ENCODE data around the gene CDH4.
A peak's percentile ranks its signal among the peaks of the same experiment; 100 is the strongest.

The CDH4 gene

DNA sequence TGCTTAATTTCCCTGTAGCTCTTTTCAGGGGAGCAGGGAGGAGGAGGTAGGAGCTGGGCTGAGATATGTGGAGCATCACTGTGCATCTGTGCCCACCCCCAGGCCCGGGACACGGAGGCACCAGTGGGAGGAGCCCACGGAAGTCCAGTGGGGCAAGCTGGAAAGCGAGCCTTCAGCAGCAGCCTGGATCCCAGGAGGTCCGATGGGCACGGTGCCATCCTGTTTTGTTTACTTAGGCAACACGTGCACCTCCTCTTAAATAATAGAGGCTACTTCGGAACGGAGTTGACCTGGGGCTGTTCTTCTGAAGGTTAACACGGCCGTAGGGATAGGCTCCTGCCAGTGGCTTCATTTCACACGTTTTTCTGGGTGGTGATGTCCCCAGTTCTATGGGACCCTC lies 51.6 kb downstream of the CDH4 start:
- no peaks in the 10 kb centered on the region for H3K27me3 ChIP-seq (ENCODE audit: control insufficient read depth, insufficient read depth, low read length)
- peaks cover 8% of the 10 kb centered on the region for H3K36me3 ChIP-seq (ENCODE audit: insufficient read depth, low read length)
- H3K9me3 ChIP-seq (replicated peaks; ENCODE audit: low read length): no peaks in the 10 kb centered on the region
- H3K9ac ChIP-seq (ENCODE audit: low read depth, low read length): no peak overlapping the region
- no peak overlapping the region for H3K4me2 ChIP-seq (ENCODE audit: low read length)
- H3K4me3 ChIP-seq (ENCODE audit: low read length): no peak overlapping the region
- H3K4me1 ChIP-seq (ENCODE audit: control insufficient read depth, insufficient read depth, low read length): peaks cover 6% of the 10 kb centered on the region

DNA sequence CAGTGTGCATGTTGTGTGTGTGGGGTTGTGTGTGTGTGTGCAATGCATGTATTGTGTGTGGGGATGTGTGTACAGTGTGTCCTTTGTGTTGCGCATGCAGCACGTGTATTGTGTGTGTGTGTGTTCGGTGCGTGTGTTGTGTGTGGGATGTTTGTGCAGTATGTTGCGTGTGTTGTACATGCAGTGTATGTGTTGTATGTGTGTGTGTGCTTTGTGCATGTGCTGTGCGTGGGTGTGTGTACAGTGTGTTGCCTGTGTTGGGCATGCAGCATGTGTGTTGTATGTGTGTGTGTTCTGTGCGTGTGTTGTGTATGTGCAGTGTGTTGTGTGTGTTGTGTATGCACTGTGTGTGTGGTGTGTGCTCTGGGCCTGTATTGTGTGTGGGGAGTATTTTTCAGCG lies 52.7 kb downstream of the CDH4 start:
- Histone ChIP-seq H3K36me3 (ENCODE audit: insufficient read depth, low read length) (peaks cover 5% of the 10 kb centered on the region), H3K9ac (ENCODE audit: low read depth, low read length) (no peak overlapping the region), H3K4me3 (ENCODE audit: low read length) (no peak overlapping the region), H3K27me3 (ENCODE audit: control insufficient read depth, insufficient read depth, low read length) (no peaks in the 10 kb centered on the region), H3K4me2 (ENCODE audit: low read length) (no peak overlapping the region), H3K9me3 (replicated peaks; ENCODE audit: low read length) (no peaks in the 10 kb centered on the region), H3K4me1 (ENCODE audit: control insufficient read depth, insufficient read depth, low read length) (peaks cover 6% of the 10 kb centered on the region)

DNA sequence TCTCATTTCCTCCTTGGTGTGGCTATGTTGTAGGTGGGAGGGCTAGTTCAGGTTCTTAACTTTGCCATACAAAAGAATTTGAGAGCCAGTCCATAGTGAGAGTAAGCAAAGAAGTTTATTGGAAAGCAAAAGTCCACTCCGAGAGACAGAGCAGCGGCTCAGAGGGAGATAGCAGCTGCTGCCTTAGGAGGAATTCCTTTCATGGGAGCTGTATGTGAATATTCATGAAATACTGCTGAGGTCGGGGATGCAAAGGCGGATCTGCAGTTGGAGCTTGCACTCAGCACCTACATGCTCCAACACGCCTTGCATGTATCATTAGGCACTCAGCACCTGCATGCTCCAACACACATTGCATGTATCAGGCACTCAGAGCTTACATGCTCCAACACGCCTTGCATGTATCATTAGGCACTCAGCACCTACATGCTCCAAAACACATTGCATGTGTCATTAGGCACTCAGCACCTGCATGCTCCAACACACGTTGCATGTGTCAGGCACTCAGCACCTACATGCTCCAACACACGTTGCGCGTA lies 54.9 kb downstream of the CDH4 start:
- Histone ChIP-seq H3K4me1 (ENCODE audit: control insufficient read depth, insufficient read depth, low read length) (peaks cover 21% of the 10 kb centered on the region), H3K9me3 (replicated peaks; ENCODE audit: low read length) (no peaks in the 10 kb centered on the region), H3K36me3 (ENCODE audit: insufficient read depth, low read length) (peaks cover 5% of the 10 kb centered on the region), H3K4me2 (ENCODE audit: low read length) (no peak overlapping the region), H3K9ac (ENCODE audit: low read depth, low read length) (no peak overlapping the region), H3K27me3 (ENCODE audit: control insufficient read depth, insufficient read depth, low read length) (no peaks in the 10 kb centered on the region), H3K4me3 (ENCODE audit: low read length) (no peak overlapping the region)

DNA sequence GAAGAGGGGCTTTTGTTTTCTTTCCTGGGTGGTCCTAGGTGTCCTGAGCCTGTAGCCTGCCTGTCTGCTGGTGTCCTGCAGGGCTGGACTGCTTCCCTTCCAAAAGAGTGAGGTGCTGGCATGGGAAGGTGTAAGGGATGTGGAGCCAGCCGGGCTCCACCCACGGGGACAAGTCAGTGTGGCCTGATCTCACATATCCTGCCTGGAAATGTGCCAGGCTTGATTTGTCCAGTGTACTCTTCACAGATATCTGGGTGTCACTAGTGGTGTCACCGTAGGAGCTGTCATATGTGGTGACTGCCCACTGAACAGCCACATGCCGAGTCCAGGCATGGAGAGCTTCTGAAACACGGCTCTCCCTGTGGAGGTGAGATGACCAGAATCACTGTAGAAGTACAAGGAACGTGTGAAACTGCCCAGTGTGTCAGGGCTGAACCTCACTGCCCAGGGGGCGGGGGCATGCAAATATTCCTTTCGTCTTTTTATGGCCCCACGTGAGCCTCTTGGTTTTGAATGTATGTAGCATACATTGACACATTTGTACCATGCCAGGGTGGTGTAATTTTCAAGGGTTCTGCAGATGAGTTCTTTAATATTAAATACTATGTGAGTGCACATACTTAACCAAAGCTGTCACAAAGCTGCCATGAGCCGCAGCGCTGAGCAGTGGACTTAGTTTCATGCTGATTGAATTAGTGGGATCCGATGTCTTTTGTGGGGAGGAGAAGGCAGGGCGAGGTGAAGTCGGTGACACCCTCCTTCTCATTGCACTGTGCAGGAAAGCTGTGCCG lies 55.8 kb downstream of the CDH4 start:
- Histone ChIP-seq H3K4me2 (ENCODE audit: low read length) (no peak overlapping the region), H3K9me3 (replicated peaks; ENCODE audit: low read length) (no peaks in the 10 kb centered on the region), H3K9ac (ENCODE audit: low read depth, low read length) (no peak overlapping the region), H3K4me1 (ENCODE audit: control insufficient read depth, insufficient read depth, low read length) (peaks cover 23% of the 10 kb centered on the region), H3K27me3 (ENCODE audit: control insufficient read depth, insufficient read depth, low read length) (no peaks in the 10 kb centered on the region), H3K36me3 (ENCODE audit: insufficient read depth, low read length) (peaks cover 5% of the 10 kb centered on the region), H3K4me3 (ENCODE audit: low read length) (no peak overlapping the region)

DNA sequence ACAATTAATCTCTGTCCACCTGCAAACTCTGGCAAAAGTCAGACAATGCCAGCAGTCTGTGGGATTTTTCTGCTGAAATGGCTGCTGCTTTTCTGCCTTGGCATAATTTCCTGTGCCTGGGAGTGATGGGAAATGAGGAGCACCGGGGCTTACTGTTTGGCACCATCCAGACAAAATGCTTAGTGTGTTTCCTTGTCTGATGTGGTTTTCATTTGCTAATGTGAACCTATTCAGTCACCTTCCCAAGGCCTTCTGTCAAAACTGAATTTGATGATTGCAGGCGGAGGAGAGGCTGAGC lies 56.4 kb downstream of the CDH4 start:
- H3K4me3 ChIP-seq (ENCODE audit: low read length): no peak overlapping the region
- H3K4me2 ChIP-seq (ENCODE audit: low read length): no peak overlapping the region
- peaks cover 5% of the 10 kb centered on the region for H3K36me3 ChIP-seq (ENCODE audit: insufficient read depth, low read length)
- peaks cover 23% of the 10 kb centered on the region for H3K4me1 ChIP-seq (ENCODE audit: control insufficient read depth, insufficient read depth, low read length)
- H3K9me3 ChIP-seq (replicated peaks; ENCODE audit: low read length): no peaks in the 10 kb centered on the region
- H3K9ac ChIP-seq (ENCODE audit: low read depth, low read length): no peak overlapping the region
- no peaks in the 10 kb centered on the region for H3K27me3 ChIP-seq (ENCODE audit: control insufficient read depth, insufficient read depth, low read length)

DNA sequence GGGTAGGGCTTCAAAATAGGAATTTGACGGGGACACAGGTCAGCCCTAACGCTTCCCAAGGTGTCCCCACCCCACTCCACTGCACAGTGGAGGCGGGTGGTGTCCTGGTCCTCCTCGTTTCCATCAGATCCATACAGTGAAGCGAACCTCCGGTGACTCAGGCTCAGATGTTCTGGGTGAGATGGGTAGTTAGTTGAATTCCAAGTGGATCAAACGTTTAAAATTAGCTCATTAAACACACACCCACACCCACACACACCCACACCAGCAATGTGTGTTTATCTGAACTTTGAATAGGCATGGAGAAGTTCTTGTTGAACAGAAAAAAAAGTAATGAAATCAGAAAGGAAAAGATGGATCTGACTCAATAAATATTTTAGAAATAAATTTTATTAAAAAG lies 58.9 kb downstream of the CDH4 start:
- peak overlapping the region; percentile 52 for H3K4me2 ChIP-seq (ENCODE audit: low read length)
- no peaks in the 10 kb centered on the region for H3K27me3 ChIP-seq (ENCODE audit: control insufficient read depth, insufficient read depth, low read length)
- no peaks in the 10 kb centered on the region for H3K9me3 ChIP-seq (replicated peaks; ENCODE audit: low read length)
- peaks cover 24% of the 10 kb centered on the region for H3K4me1 ChIP-seq (ENCODE audit: control insufficient read depth, insufficient read depth, low read length)
- H3K36me3 ChIP-seq (ENCODE audit: insufficient read depth, low read length): no peaks in the 10 kb centered on the region
- H3K4me3 ChIP-seq (ENCODE audit: low read length): no peak overlapping the region
- H3K9ac ChIP-seq (ENCODE audit: low read depth, low read length): no peak overlapping the region

DNA sequence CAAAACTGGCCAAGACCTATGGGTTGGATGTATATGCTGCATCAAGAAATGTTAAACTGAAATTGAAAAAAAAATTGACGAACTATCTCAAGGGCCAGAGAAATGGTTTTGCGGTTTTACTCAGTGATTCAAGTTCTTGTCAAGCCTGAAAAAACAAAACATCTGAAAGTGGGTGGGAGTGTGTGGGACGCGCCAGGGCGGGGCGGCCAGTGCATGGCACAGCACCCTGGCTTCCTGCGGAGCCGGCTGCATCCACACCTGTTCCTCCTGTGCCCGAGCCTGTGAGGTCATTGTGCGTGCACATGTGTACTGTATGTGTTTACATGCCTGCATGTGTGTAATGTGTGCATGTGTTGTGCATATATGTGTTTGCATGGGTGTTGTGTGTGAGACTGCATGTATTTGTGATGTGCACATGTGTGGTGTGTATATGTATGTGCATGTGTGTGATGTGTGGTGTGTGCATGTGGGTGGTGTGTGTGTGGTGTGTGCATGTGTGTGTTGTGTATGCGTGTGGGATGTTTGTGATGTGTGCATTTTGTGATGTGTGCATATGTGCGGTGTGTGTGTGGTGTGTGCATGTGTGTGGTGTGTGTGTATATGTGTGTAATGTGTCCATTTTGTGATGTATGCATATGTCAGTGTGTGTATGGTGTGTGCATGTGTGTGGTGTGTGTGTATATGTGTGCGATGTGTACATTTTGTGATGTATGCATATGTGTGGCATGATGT lies 59.8 kb downstream of the CDH4 start:
- H3K36me3 ChIP-seq (ENCODE audit: insufficient read depth, low read length): no peaks in the 10 kb centered on the region
- H3K4me3 ChIP-seq (ENCODE audit: low read length): peak overlapping the region; percentile 22
- no peaks in the 10 kb centered on the region for H3K9me3 ChIP-seq (replicated peaks; ENCODE audit: low read length)
- no peak overlapping the region for H3K9ac ChIP-seq (ENCODE audit: low read depth, low read length)
- peaks cover 32% of the 10 kb centered on the region for H3K4me1 ChIP-seq (ENCODE audit: control insufficient read depth, insufficient read depth, low read length)
- H3K4me2 ChIP-seq (ENCODE audit: low read length): peak overlapping the region; percentile 52
- no peaks in the 10 kb centered on the region for H3K27me3 ChIP-seq (ENCODE audit: control insufficient read depth, insufficient read depth, low read length)

DNA sequence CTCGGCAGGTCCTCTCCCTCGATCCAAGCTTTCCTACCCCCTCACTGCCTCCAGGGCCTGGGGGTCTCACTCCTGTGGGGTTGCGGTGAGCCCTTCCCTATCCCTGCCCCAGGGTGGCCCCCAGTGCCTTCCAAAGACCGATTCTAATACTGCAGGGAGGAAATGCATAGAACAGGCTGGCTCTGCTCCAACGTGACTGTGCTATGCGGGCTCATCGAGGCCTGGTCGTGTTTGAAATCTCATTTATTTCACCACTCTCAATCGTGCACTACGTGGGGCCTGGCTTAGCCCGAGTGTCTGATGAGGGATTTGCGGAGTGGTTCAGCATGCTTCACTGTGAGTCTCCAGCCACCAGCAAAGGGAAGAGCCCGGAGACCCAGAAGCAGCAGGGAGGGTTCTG lies 60.9 kb downstream of the CDH4 start:
- H3K4me3 ChIP-seq (ENCODE audit: low read length): no peak overlapping the region
- H3K9me3 ChIP-seq (replicated peaks; ENCODE audit: low read length): no peaks in the 10 kb centered on the region
- H3K4me2 ChIP-seq (ENCODE audit: low read length): no peak overlapping the region
- no peaks in the 10 kb centered on the region for H3K36me3 ChIP-seq (ENCODE audit: insufficient read depth, low read length)
- no peaks in the 10 kb centered on the region for H3K27me3 ChIP-seq (ENCODE audit: control insufficient read depth, insufficient read depth, low read length)
- H3K4me1 ChIP-seq (ENCODE audit: control insufficient read depth, insufficient read depth, low read length): peaks cover 26% of the 10 kb centered on the region
- no peak overlapping the region for H3K9ac ChIP-seq (ENCODE audit: low read depth, low read length)

DNA sequence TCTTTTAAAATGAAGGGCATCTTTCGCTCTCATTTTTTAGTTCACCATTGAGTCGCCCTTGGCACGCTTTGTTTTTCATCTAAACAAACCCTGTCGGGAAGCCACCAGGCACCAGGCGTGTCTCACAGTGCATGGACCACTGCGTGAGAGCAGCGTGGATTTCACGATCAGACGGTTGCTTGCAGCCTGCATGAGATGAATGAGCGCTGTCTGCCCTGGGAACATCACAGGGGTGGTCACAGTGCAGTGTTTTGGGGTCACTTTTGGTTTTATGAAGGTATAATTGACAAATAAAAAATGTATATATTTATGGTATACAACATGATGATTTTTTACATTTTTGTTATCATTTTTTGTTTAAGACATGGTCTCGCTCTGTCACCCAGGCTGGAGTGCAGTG lies 61.3 kb downstream of the CDH4 start:
- Histone ChIP-seq H3K36me3 (ENCODE audit: insufficient read depth, low read length) (peaks cover under 1% of the 10 kb centered on the region), H3K9ac (ENCODE audit: low read depth, low read length) (no peak overlapping the region), H3K4me3 (ENCODE audit: low read length) (no peak overlapping the region), H3K27me3 (ENCODE audit: control insufficient read depth, insufficient read depth, low read length) (no peaks in the 10 kb centered on the region), H3K9me3 (replicated peaks; ENCODE audit: low read length) (no peaks in the 10 kb centered on the region), H3K4me1 (ENCODE audit: control insufficient read depth, insufficient read depth, low read length) (peaks cover 26% of the 10 kb centered on the region), H3K4me2 (ENCODE audit: low read length) (no peak overlapping the region)

DNA sequence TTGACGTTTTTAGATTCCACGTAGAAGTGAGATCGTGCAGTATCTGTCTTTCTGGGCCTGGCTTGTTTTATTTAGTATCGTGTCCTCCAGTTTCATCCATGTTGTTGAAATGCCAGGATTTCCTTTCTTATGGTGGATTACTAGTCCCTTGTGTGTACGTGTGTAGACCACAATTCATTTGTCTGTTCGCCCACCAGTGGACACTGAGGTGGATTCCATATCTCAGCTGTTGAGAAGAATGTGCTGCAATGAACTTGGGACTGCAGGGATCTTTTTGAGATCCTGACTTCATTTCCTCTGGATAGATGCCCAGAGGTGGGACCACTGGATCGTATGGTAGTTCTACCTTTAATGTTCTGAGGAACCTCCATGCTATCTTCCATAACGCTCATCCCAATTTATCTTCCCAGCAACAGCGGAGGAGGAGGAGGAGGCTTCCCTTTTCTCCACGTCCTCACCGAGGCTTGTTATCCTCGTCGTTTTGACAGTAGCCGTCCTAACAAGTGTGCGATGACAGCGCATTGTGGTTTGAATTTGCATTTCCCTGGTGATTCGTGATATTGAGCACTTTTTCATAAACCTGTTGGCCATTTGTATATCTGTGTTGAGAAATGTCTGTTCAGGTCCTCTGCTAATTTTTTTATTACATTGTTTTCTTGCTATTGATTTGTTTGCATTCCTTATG lies 62.4 kb downstream of the CDH4 start:
- H3K4me1 ChIP-seq (ENCODE audit: control insufficient read depth, insufficient read depth, low read length): peaks cover 26% of the 10 kb centered on the region
- H3K9ac ChIP-seq (ENCODE audit: low read depth, low read length): no peak overlapping the region
- peaks cover 5% of the 10 kb centered on the region for H3K36me3 ChIP-seq (ENCODE audit: insufficient read depth, low read length)
- H3K9me3 ChIP-seq (replicated peaks; ENCODE audit: low read length): no peaks in the 10 kb centered on the region
- H3K4me2 ChIP-seq (ENCODE audit: low read length): no peak overlapping the region
- H3K27me3 ChIP-seq (ENCODE audit: control insufficient read depth, insufficient read depth, low read length): no peaks in the 10 kb centered on the region
- no peak overlapping the region for H3K4me3 ChIP-seq (ENCODE audit: low read length)

DNA sequence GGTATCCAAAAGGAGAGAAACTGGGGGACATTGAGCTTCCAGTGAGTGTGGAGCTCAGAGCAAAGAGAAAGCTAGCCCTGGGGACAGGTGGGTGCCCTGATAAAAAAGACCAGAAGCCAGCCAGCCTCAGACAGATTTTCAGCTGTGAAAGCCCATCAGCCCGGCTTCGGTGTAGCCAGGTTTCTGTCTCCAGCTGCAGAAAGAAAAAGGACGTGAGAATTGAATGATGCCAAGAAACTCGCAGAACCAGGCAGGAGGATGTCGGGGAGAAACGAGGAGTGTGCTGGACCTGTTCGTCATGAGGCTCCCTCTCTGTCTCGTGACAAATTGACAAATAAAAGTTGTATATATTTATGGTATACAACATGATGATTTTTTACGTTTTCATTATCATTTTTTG lies 63.3 kb downstream of the CDH4 start:
- H3K36me3 ChIP-seq (ENCODE audit: insufficient read depth, low read length): peaks cover 5% of the 10 kb centered on the region
- H3K4me2 ChIP-seq (ENCODE audit: low read length): no peak overlapping the region
- no peaks in the 10 kb centered on the region for H3K27me3 ChIP-seq (ENCODE audit: control insufficient read depth, insufficient read depth, low read length)
- H3K4me1 ChIP-seq (ENCODE audit: control insufficient read depth, insufficient read depth, low read length): peaks cover 26% of the 10 kb centered on the region
- no peaks in the 10 kb centered on the region for H3K9me3 ChIP-seq (replicated peaks; ENCODE audit: low read length)
- H3K4me3 ChIP-seq (ENCODE audit: low read length): no peak overlapping the region
- H3K9ac ChIP-seq (ENCODE audit: low read depth, low read length): no peak overlapping the region
